HepG2 (cell line): ENCODE results near the gene LUZP1.

Source experiments
- CBX2 ChIP-seq, 2 experiments: fragments of 200-600 bp in 1 of 2; sonication (generic); formaldehyde crosslinking in 1 of 2; IDR thresholded peaks; 2 replicates each; pipeline versions ENCODE4 v1.7.0 to v1.8.1; 2018 to 2022; ENCODE audit warnings: low read depth in 2 of 2, low read length in 1 of 2, mild to moderate bottlenecking in 1 of 2, missing genetic modification reagents in 1 of 2
- FOXJ3 ChIP-seq: sonication (generic); formaldehyde crosslinking; IDR thresholded peaks from 2 replicates; pipeline ENCODE4 v1.4.0; 2020; ENCODE audit warnings: missing genetic modification reagents, mild to moderate bottlenecking, borderline replicate concordance
- NFE2L1 ChIP-seq: sonication (generic); formaldehyde crosslinking; IDR thresholded peaks from 2 replicates; pipeline ENCODE4 v1.4.0; 2020; ENCODE audit warnings: missing genetic modification reagents, mild to moderate bottlenecking, borderline replicate concordance
- NFYB ChIP-seq: sonication (generic); formaldehyde crosslinking; IDR thresholded peaks from 2 replicates; pipeline ENCODE4 v1.4.0; 2020; ENCODE audit warnings: missing genetic modification reagents
- POLR2A ChIP-seq, 2 experiments: IDR thresholded peaks; 2 replicates each; pipeline ENCODE4 v1.6.1; 2011; ENCODE audit warnings: low read depth in 2 of 2, low read length in 2 of 2, mild to moderate bottlenecking in 1 of 2, moderate library complexity in 1 of 2; ENCODE audit not compliant: insufficient read depth in 1 of 2
- RAD21 ChIP-seq: fragments of 450-650 bp; formaldehyde crosslinking; IDR thresholded peaks from 2 replicates; pipeline ENCODE4 v1.5.0; 2020; ENCODE audit warnings: mild to moderate bottlenecking
- REPIN1 ChIP-seq: sonication (generic); formaldehyde crosslinking; IDR thresholded peaks from 2 replicates; pipeline ENCODE4 v1.8.0; 2022; ENCODE audit warnings: missing genetic modification reagents, low read depth, mild to moderate bottlenecking, borderline replicate concordance
- TCF7 ChIP-seq: sonication (generic); IDR thresholded peaks from 2 replicates; pipeline ENCODE4 v1.6.1; 2016; ENCODE audit warnings: antibody characterized with exemption, low read depth
- YY1 ChIP-seq: IDR thresholded peaks from 2 replicates; pipeline ENCODE4 v1.6.1; 2011; ENCODE audit warnings: low read length, low read depth, moderate library complexity, mild to moderate bottlenecking; ENCODE audit not compliant: insufficient read depth, insufficient replicate concordance
- ZNF496 ChIP-seq: sonication (generic); formaldehyde crosslinking; IDR thresholded peaks from 2 replicates; pipeline ENCODE4 v1.8.1; 2023; ENCODE audit warnings: mild to moderate bottlenecking, moderate library complexity, missing genetic modification reagents; ENCODE audit not compliant: insufficient replicate concordance
- ZNF781 ChIP-seq: sonication (generic); formaldehyde crosslinking; IDR thresholded peaks from 2 replicates; pipeline ENCODE4 v1.5.1; 2020; ENCODE audit warnings: borderline replicate concordance, mild to moderate bottlenecking, missing genetic modification reagents; ENCODE audit errors: not compliant biosample characterization
- TF ChIP-seq, protein P1 (sequence below), 2 experiments: sonication (generic) in 1 of 2; formaldehyde crosslinking in 1 of 2; IDR thresholded peaks; 2 replicates each; pipeline versions ENCODE4 v1.5.1 to v1.6.1; 2011 to 2020; ENCODE audit warnings: borderline replicate concordance in 1 of 2, low read depth in 1 of 2, low read length in 1 of 2, mild to moderate bottlenecking in 1 of 2, missing genetic modification reagents in 1 of 2, moderate library complexity in 1 of 2

GRCh38 chr1:23140940-23141596, 27.6 kb downstream of the LUZP1 start:
- TF ChIP-seq CBX2 (IDR thresholded peaks at IDR 0.05; ENCODE audit: low read depth, low read length) = no peak
- no peak for TF ChIP-seq CBX2 (CRISPR knock-in tag; IDR thresholded peaks at IDR 0.05; ENCODE audit: low read depth)
- TF ChIP-seq RAD21 (CRISPR knock-in tag) = no peak
- TF ChIP-seq, protein P1, sequence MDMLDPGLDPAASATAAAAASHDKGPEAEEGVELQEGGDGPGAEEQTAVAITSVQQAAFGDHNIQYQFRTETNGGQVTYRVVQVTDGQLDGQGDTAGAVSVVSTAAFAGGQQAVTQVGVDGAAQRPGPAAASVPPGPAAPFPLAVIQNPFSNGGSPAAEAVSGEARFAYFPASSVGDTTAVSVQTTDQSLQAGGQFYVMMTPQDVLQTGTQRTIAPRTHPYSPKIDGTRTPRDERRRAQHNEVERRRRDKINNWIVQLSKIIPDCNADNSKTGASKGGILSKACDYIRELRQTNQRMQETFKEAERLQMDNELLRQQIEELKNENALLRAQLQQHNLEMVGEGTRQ (IDR thresholded peaks at IDR 0.05; ENCODE audit: low read depth, low read length) = no peak
- TF ChIP-seq, protein P1 (CRISPR knock-in tag; IDR thresholded peaks at IDR 0.05; ENCODE audit: borderline replicate concordance) = no peak
- no peak for TF ChIP-seq TCF7
- TF ChIP-seq YY1 = no peak
- TF ChIP-seq NFYB (CRISPR knock-in tag) = no peak
- no peak for TF ChIP-seq REPIN1 (CRISPR knock-in tag)
- TF ChIP-seq FOXJ3 = no peak
- no peak for TF ChIP-seq NFE2L1 (CRISPR knock-in tag)
- TF ChIP-seq POLR2A (IDR thresholded peaks at IDR 0.05; ENCODE audit: insufficient read depth in 1 of 2, low read depth in 2 of 2, low read length in 2 of 2) = no peak
- TF ChIP-seq ZNF496 (CRISPR knock-in tag) = no peak
- TF ChIP-seq ZNF781 = no peak
